SK-N-MC (cell line): ENCODE data around the gene CRIM1.

Experiments
- DNase-seq: peaks from one replicate; pipeline ENCODE4 v3.0.0-alpha.2; 2011; ENCODE audit warnings: low read depth, low spot score
- H3K27ac ChIP-seq: fragments of 200-600 bp; sonication (generic); 2 replicates; pipeline ENCODE4 v1.5.1; 2016; ENCODE audit warnings: mixed run types
- H3K36me3 ChIP-seq: fragments of 200-600 bp; sonication (generic); 2 replicates; pipeline ENCODE4 v1.6.1; 2017; ENCODE audit warnings: antibody characterized with exemption, low read length, mixed read lengths; ENCODE audit not compliant: insufficient read depth
- H3K4me3 ChIP-seq: fragments of 200-600 bp; sonication (generic); 2 replicates; pipeline ENCODE4 v1.5.1; 2016
- H3K9ac ChIP-seq: fragments of 200-600 bp; sonication (generic); 2 replicates; pipeline ENCODE4 v1.8.0; 2017; ENCODE audit warnings: mixed run types, mixed read lengths; ENCODE audit not compliant: insufficient read length
- H3K9me3 ChIP-seq: fragments of 200-600 bp; sonication (generic); 2 replicates; pipeline ENCODE4 v1.6.1; 2017; ENCODE audit warnings: low read depth, mild to moderate bottlenecking, antibody characterized with exemption, low read length, moderate library complexity, mixed read lengths
- EZH2 ChIP-seq: fragments of 200-600 bp; sonication (generic); IDR thresholded peaks from one replicate; pipeline ENCODE4 v1.6.1; 2017; ENCODE audit warnings: antibody characterized with exemption
- FOXP2 ChIP-seq: optimal IDR thresholded peaks from 2 replicates; pipeline ENCODE3; 2011; ENCODE audit warnings: mild to moderate bottlenecking, moderate library complexity; ENCODE audit not compliant: insufficient read depth; ENCODE audit errors: extremely low read length, control extremely low read depth
- POLR2AphosphoS5 ChIP-seq: IDR thresholded peaks from 2 replicates; pipeline ENCODE4 v1.6.1; 2012; ENCODE audit warnings: mild to moderate bottlenecking, low read depth, low read length, borderline replicate concordance

CRIM1 gene

DNA sequence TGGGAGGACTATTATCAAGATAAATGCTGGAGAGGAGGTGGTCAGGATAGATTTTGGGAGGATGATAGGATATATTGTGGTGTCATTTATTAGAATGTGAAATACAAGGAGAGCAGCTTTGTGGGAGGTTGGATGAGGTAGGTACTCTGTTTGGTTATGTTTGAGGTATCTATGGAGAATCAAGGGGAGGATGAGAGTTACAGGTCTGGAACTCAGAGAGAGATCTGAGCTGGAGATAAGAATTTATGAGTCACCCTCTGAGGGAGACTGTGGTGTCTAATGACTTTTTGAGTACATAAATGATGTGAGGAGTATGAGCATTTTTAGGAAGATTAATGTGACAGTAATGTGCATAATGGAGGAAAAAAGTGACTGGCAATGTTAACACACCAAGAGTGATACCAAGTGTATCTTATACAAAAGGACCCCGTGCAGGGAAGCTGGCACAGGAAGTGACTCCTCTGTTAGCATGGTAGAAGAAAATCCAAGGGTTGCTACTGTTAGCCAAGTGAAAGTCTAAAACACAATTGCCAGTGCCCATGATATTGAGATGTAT lies 48.2 kb downstream of the CRIM1 start:
- no peak overlapping the region for H3K4me3 ChIP-seq
- no peaks in the 10 kb centered on the region for H3K36me3 ChIP-seq
- DNase-seq, result no peak
- H3K9ac ChIP-seq, result no peak overlapping the region
- H3K9me3 ChIP-seq, result no peaks in the 10 kb centered on the region
- no peak overlapping the region for H3K27ac ChIP-seq
- no peak for TF ChIP-seq EZH2
- TF ChIP-seq FOXP2, result no peak
- TF ChIP-seq POLR2AphosphoS5, result no peak

DNA sequence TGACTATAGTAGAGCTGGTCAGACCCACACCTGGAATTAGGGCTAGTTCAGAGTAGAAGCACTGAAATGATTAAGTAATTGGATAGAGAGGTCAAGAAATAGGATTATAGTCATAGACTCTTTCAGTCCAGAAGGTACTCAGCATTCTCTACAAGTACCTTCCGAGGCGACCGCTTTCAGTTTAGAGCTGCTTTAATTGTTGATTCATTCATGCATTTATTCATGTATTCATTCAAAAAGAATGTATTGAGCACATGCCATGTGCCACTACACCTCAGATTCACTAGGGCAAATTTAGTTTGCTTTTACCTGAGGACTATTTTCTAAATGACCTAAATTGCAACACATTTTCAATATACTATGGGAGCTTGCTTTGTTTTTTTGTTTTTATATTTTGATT lies 48.7 kb downstream of the CRIM1 start:
- TF ChIP-seq FOXP2, result no peak
- no peak for TF ChIP-seq EZH2
- no peak for TF ChIP-seq POLR2AphosphoS5
- H3K4me3 ChIP-seq, result no peak overlapping the region
- no peak overlapping the region for H3K9ac ChIP-seq
- H3K36me3 ChIP-seq, result no peaks in the 10 kb centered on the region
- no peak overlapping the region for H3K27ac ChIP-seq
- no peaks in the 10 kb centered on the region for H3K9me3 ChIP-seq
- no peak for DNase-seq

DNA sequence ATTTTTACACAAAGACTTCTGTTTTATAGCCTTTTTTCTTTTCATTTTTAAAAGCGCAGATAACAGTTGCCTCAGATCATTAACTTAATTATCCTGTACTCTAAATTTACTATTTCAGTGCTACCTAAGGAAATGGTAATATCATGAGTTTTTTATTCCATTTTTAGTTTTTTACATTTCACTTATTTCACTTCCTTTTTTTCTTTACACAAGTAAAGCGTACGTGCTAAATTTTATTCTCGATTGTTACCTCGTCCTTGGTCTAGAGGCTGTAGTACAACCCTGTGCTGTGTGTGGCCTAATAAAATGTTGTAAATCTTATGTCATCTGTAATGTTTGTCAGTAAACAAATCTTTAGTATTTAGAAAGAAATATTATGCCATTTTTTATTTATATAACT lies 49.2 kb downstream of the CRIM1 start:
- Histone ChIP-seq H3K4me3 (no peak overlapping the region), H3K27ac (no peak overlapping the region), H3K9me3 (no peaks in the 10 kb centered on the region), H3K9ac (no peak overlapping the region), H3K36me3 (no peaks in the 10 kb centered on the region)
- TF ChIP-seq EZH2 (no peak), FOXP2 (no peak), POLR2AphosphoS5 (no peak)
- no peak for DNase-seq

DNA sequence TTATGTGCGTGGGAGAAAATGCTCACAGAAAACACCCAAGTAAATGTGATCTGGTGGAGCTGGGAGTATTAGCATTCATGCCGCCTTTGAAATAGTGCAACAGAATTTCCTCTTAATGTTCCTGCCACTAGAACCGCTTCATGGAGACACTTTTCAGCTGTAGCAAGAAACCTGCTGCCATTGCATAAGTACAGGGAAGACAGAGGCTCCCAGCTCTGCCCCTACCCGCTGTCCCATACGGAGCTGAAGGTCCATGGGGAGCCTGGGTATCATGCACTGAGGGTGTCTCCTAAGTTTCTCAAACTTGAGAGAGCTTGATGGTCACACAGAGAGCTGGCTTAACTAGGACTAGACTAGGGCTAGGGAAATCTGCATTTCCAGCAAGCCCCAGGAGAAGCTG lies 49.6 kb downstream of the CRIM1 start:
- no peak for TF ChIP-seq FOXP2
- H3K36me3 ChIP-seq, result no peaks in the 10 kb centered on the region
- H3K9ac ChIP-seq, result no peak overlapping the region
- no peaks in the 10 kb centered on the region for H3K9me3 ChIP-seq
- H3K4me3 ChIP-seq, result no peak overlapping the region
- H3K27ac ChIP-seq, result no peak overlapping the region
- no peak for DNase-seq

DNA sequence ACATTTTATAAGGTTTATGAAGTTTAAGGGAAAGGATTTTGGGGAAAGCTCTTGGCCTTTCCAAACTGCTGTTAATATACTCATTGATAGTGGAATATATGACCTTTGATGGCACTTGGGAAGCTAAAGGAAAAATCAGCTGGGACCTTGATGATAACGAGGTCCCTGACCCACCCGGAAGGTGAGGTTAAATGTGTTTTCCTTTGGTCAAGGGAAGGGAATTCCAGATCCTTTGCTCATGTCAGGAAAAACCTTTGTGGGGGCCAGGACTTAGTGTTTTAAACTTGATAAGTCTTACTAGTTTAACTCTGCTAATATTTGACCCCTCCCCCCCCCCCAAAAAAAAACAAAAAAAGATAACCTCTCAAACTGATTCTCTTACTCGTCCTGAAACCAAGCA lies 50.7 kb downstream of the CRIM1 start:
- no peak overlapping the region for H3K9ac ChIP-seq
- H3K4me3 ChIP-seq, result no peak overlapping the region
- H3K36me3 ChIP-seq, result no peaks in the 10 kb centered on the region
- H3K27ac ChIP-seq, result no peak overlapping the region
- TF ChIP-seq EZH2, result no peak
- no peak for DNase-seq
- no peaks in the 10 kb centered on the region for H3K9me3 ChIP-seq

DNA sequence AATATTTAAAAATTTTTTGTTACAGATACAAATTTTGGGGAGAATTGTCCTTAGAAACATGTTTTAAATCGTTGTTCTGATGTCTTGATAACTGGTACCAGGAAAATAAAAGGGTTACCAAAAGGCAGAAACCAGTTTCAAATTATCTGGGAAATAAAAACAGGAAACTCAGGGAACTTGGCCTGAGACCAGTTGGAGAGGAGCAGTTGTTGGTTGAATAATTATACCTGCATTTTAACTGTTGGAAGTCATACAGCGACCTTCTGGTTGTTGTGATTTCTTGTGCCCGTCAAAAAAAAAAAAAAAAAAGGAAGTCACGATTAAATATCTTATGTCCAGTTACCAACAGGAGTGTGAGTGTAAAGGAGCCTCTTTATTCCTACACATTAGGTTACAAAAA lies 51.8 kb downstream of the CRIM1 start:
- Histone ChIP-seq H3K9me3 (no peaks in the 10 kb centered on the region), H3K27ac (no peak overlapping the region), H3K9ac (no peak overlapping the region), H3K36me3 (no peaks in the 10 kb centered on the region), H3K4me3 (no peak overlapping the region)
- TF ChIP-seq POLR2AphosphoS5, result no peak
- TF ChIP-seq FOXP2, result no peak
- TF ChIP-seq EZH2, result no peak
- no peak for DNase-seq

DNA sequence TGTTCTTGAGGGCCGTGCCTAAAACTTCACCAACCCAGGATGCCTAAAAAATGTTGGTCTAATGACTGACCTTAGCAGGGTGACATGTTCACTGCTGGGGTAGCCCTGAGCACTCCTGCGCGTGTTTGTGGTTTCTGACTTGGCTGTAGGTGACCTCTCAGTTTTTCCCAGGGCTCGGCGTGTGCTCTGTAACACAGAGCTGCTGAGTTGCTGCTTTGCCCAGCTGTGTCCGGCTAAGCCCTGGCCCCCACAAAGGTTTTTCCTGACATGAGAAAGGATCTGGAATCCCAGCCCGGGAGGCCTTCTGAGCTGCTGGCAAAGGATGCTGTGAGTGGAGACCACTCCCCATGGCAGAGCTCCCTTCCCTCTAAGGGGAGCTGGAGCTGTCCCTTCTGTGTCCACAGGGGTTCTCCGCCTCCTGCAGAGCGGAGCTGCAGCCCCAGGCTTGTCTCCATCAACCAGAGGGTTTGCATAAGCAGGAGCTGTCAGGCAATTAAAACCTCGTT lies 52.7 kb downstream of the CRIM1 start:
- DNase-seq, result no peak
- Histone ChIP-seq H3K36me3 (no peaks in the 10 kb centered on the region), H3K9ac (no peak overlapping the region), H3K27ac (no peak overlapping the region), H3K4me3 (no peak overlapping the region), H3K9me3 (no peaks in the 10 kb centered on the region)
- TF ChIP-seq POLR2AphosphoS5, result no peak
- TF ChIP-seq FOXP2, result no peak
- TF ChIP-seq EZH2, result no peak

DNA sequence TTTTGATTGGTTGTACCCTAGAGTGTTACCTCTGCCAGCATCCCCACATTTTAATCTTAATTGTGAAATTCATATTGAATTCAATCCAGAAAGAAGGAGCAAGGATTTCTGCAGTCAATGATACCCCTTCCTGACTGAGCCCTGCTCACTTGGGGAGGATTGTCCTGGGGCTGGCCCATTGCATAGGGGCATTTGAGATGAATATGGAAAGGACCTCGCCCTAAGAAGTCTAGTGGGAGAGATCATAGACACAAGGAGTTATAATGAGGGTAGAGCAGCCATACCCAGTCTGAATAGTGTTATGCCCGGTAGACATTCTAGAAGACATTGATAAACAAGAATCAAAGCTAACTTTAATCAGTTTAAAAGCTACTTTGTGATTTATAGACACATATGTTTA lies 53.8 kb downstream of the CRIM1 start:
- Histone ChIP-seq H3K27ac (no peak overlapping the region), H3K9ac (no peak overlapping the region), H3K4me3 (no peak overlapping the region), H3K9me3 (no peaks in the 10 kb centered on the region), H3K36me3 (no peaks in the 10 kb centered on the region)
- TF ChIP-seq FOXP2 (no peak), EZH2 (no peak)
- DNase-seq, result no peak

DNA sequence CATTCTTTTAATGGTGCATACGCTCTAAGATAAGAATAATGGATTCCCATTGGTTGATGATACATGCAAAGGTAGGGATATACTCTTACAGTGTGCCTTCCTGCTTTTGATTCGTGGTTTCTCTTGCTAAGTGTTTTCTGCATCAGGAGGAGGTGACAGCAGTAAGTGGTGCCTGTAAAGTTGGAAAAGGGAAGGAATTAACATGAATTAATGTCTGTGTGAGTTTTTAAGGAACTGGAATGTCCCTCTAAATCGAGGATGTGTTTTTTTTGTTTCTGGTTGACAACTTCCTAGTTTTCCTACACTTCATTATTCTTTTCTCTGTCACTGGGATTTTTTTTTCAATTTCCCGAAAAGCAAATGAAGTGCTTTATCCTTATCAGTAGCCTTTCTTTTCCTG lies 54.4 kb downstream of the CRIM1 start:
- Histone ChIP-seq H3K9ac (no peak overlapping the region), H3K27ac (no peak overlapping the region), H3K9me3 (no peaks in the 10 kb centered on the region), H3K4me3 (no peak overlapping the region), H3K36me3 (no peaks in the 10 kb centered on the region)
- DNase-seq, result no peak
- TF ChIP-seq POLR2AphosphoS5, result no peak
- TF ChIP-seq EZH2, result no peak
- no peak for TF ChIP-seq FOXP2

DNA sequence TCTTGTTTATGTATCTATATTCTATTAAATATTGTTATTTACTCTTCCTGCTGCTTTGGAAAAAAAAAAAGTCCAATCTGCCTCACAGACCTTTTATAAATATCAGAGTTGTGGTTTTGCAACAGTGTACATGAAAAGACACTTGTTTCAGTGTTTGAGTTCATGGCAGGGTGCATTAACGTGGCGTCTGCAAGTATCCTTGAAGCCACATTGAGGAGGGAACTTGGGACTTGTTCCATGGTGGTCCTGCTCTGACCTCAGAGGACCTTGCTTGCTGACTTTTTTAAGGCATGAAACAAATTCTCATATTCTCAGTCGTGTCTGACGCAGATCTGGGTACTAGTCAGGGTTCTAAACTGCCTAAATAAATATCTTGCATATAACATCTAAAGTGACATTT lies 55.1 kb downstream of the CRIM1 start:
- Histone ChIP-seq H3K27ac (no peak overlapping the region), H3K9ac (no peak overlapping the region), H3K9me3 (no peaks in the 10 kb centered on the region), H3K36me3 (no peaks in the 10 kb centered on the region), H3K4me3 (no peak overlapping the region)
- no peak for DNase-seq
- TF ChIP-seq POLR2AphosphoS5 (no peak), FOXP2 (no peak), EZH2 (no peak)
